ENCODE results near the gene GJA1.

GJA1 gene

GRCh38 chr6:121497970-121498375, 62.5 kb downstream of the GJA1 start:
- H3K4me1 ChIP-seq (ENCODE audit: control insufficient read depth in 1 of 2, insufficient read depth in 2 of 2, low read length in 2 of 2), result no peaks in the 10 kb centered on the region
- no peaks in the 10 kb centered on the region for H3K9me3 ChIP-seq (ENCODE audit: control insufficient read depth in 1 of 2, low read length in 2 of 2)
- no peak overlapping the region for H3K4me3 ChIP-seq (ENCODE audit: low read depth in 1 of 2, low read length in 2 of 2)
- no peak overlapping the region for H3K27ac ChIP-seq (ENCODE audit: low read length)
- H3K27me3 ChIP-seq (ENCODE audit: low read depth, low read length), result no peaks in the 10 kb centered on the region
- no peaks in the 10 kb centered on the region for H3K36me3 ChIP-seq (ENCODE audit: control insufficient read depth in 1 of 2, insufficient read depth in 2 of 2, low read length in 2 of 2)

- Histone ChIP-seq H3K36me3 (ENCODE audit: control insufficient read depth in 1 of 2, insufficient read depth in 2 of 2, low read length in 2 of 2) (no peaks in the 10 kb centered on the region), H3K9me3 (ENCODE audit: control insufficient read depth in 1 of 2, low read length in 2 of 2) (no peaks in the 10 kb centered on the region), H3K4me3 (ENCODE audit: low read depth in 1 of 2, low read length in 2 of 2) (no peak overlapping the region), H3K27me3 (ENCODE audit: low read depth, low read length) (no peaks in the 10 kb centered on the region), H3K4me1 (ENCODE audit: control insufficient read depth in 1 of 2, insufficient read depth in 2 of 2, low read length in 2 of 2) (no peaks in the 10 kb centered on the region), H3K27ac (ENCODE audit: low read length) (no peak overlapping the region)
Observed at GRCh38 chr6:121498481-121499276, 63.2 kb downstream of the GJA1 start.

Data from muscle layer of duodenum (tissue), 2 donors.